HCT116 (cell line): Measurements from ENCODE around the gene NT5E.

Source experiments
- CBX3 ChIP-seq: IDR thresholded peaks from 2 replicates; pipeline ENCODE4 v1.6.1; 2012; ENCODE audit warnings: low read depth
- ELF1 ChIP-seq: IDR thresholded peaks from 2 replicates; pipeline ENCODE4 v1.6.1; 2012; ENCODE audit warnings: low read depth, borderline replicate concordance
- EZH2phosphoT487 ChIP-seq: fragments of 200-600 bp; IDR thresholded peaks from 2 replicates; pipeline ENCODE4 v1.6.1; 2018; ENCODE audit warnings: antibody characterized with exemption, borderline replicate concordance
- JUND ChIP-seq: IDR thresholded peaks from 2 replicates; pipeline ENCODE4 v1.6.1; 2012
- POLR2A ChIP-seq: IDR thresholded peaks from 2 replicates; pipeline ENCODE4 v1.7.0; 2011; ENCODE audit warnings: borderline replicate concordance; ENCODE audit not compliant: insufficient read depth, insufficient read length; ENCODE audit errors: extremely low read depth
- POLR2AphosphoS5 ChIP-seq: IDR thresholded peaks from 2 replicates; pipeline ENCODE4 v1.6.1; 2011; ENCODE audit warnings: mild to moderate bottlenecking, low read depth, low read length, moderate library complexity
- RAD21 ChIP-seq: IDR thresholded peaks from 2 replicates; pipeline ENCODE4 v1.6.1; 2012; ENCODE audit warnings: low read depth, mild to moderate bottlenecking
- SIN3A ChIP-seq: IDR thresholded peaks from 2 replicates; pipeline ENCODE4 v1.6.1; 2012; ENCODE audit warnings: low read depth
- SRF ChIP-seq: IDR thresholded peaks from 2 replicates; pipeline ENCODE4 v1.6.1; 2012; ENCODE audit warnings: low read depth
- TCF7L2 ChIP-seq: IDR thresholded peaks from 2 replicates; pipeline ENCODE4 v1.7.0; 2011; ENCODE audit warnings: borderline replicate concordance, inconsistent platforms; ENCODE audit not compliant: insufficient read depth, insufficient read length; ENCODE audit errors: extremely low read depth
- ZNF274 ChIP-seq: fragments of 200-500 bp; sonication (Bioruptor generic); IDR thresholded peaks from 2 replicates; pipeline ENCODE4 v1.6.1; 2014; ENCODE audit warnings: mild to moderate bottlenecking, low read depth, low read length, inconsistent platforms
- TF ChIP-seq, protein P1 (sequence below), 3 experiments: fragments of 200-600 bp in 1 of 3; sonication (generic) in 1 of 3; IDR thresholded peaks in 2 of 3; conservative IDR thresholded peaks in 1 of 3; 2 replicates each; pipeline ENCODE4 v1.5.1; 2012 to 2017; ENCODE audit warnings: low read depth in 2 of 3, low read length in 2 of 3, antibody characterized with exemption in 1 of 3, borderline replicate concordance in 1 of 3, control low read depth in 1 of 3, mild to moderate bottlenecking in 1 of 3, mixed read lengths in 1 of 3, mixed run types in 1 of 3, moderate library complexity in 1 of 3; ENCODE audit not compliant: insufficient read depth in 1 of 3
- TF ChIP-seq, protein P2 (sequence below): IDR thresholded peaks from 2 replicates; pipeline ENCODE4 v1.6.1; 2012; ENCODE audit warnings: low read depth
- TF ChIP-seq, protein P3 (sequence below): IDR thresholded peaks from 2 replicates; pipeline ENCODE4 v1.6.1; 2012

DNA sequence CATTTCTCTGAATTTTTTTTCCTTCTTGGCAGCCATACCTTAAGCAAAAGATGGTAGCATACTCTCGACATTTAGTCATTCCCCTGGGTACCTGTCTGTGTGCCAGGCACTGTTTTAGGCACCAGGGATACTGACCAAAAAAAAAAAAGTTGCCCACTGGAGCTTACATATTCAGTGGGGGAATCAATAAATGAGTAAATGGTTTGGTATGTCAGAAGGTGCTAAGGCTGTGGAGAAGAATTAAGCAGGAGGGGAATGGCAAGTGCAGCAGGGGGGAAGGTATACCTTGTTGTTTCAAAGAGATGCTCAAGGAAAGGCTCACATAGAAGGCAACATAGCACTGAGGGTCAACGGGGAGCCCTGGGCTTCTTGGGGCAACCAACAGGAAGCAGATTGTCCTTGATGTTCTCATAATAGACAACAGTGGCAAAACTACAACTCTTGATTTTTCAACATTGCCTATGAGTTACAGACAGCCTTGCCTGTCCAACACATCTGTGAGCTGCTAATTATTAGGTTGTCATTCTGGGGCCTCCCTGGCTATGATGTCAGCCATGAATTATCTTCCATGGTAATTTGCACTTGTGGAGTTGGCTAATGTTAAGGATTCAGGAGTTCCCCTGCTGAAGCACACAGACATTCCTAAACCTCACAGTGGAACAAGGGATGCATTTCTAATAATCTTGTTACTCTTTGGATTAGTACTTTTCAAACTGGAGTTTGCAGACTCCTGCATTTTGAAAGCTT lies 19.6 kb downstream of the NT5E start:
- TF ChIP-seq, protein P1, sequence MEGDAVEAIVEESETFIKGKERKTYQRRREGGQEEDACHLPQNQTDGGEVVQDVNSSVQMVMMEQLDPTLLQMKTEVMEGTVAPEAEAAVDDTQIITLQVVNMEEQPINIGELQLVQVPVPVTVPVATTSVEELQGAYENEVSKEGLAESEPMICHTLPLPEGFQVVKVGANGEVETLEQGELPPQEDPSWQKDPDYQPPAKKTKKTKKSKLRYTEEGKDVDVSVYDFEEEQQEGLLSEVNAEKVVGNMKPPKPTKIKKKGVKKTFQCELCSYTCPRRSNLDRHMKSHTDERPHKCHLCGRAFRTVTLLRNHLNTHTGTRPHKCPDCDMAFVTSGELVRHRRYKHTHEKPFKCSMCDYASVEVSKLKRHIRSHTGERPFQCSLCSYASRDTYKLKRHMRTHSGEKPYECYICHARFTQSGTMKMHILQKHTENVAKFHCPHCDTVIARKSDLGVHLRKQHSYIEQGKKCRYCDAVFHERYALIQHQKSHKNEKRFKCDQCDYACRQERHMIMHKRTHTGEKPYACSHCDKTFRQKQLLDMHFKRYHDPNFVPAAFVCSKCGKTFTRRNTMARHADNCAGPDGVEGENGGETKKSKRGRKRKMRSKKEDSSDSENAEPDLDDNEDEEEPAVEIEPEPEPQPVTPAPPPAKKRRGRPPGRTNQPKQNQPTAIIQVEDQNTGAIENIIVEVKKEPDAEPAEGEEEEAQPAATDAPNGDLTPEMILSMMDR (IDR thresholded peaks at IDR 0.05 in 2 of 3, conservative IDR thresholded peaks at IDR 0.05 in 1 of 3; ENCODE audit: borderline replicate concordance in 1 of 3, insufficient read depth in 1 of 3, low read depth in 2 of 3, low read length in 2 of 3), result no peak
- TF ChIP-seq SRF (no peak), CBX3 (no peak), TCF7L2 (no peak), EZH2phosphoT487 (no peak), SIN3A (no peak), POLR2A (no peak), JUND (no peak), ELF1 (no peak), POLR2AphosphoS5 (no peak), RAD21 (no peak), ZNF274 (no peak)
- TF ChIP-seq, protein P2, sequence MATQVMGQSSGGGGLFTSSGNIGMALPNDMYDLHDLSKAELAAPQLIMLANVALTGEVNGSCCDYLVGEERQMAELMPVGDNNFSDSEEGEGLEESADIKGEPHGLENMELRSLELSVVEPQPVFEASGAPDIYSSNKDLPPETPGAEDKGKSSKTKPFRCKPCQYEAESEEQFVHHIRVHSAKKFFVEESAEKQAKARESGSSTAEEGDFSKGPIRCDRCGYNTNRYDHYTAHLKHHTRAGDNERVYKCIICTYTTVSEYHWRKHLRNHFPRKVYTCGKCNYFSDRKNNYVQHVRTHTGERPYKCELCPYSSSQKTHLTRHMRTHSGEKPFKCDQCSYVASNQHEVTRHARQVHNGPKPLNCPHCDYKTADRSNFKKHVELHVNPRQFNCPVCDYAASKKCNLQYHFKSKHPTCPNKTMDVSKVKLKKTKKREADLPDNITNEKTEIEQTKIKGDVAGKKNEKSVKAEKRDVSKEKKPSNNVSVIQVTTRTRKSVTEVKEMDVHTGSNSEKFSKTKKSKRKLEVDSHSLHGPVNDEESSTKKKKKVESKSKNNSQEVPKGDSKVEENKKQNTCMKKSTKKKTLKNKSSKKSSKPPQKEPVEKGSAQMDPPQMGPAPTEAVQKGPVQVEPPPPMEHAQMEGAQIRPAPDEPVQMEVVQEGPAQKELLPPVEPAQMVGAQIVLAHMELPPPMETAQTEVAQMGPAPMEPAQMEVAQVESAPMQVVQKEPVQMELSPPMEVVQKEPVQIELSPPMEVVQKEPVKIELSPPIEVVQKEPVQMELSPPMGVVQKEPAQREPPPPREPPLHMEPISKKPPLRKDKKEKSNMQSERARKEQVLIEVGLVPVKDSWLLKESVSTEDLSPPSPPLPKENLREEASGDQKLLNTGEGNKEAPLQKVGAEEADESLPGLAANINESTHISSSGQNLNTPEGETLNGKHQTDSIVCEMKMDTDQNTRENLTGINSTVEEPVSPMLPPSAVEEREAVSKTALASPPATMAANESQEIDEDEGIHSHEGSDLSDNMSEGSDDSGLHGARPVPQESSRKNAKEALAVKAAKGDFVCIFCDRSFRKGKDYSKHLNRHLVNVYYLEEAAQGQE, result no peak
- TF ChIP-seq, protein P3, sequence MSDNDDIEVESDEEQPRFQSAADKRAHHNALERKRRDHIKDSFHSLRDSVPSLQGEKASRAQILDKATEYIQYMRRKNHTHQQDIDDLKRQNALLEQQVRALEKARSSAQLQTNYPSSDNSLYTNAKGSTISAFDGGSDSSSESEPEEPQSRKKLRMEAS, result no peak
